NCI-H345 (cell line): Measurements from ENCODE around the gene FERMT3.

Experiments
- DNase-seq: peaks from one replicate; lab custom pipeline; 2025; lab: John Stamatoyannopoulos, UW

Gene FERMT3

GRCh38 chr11:64220798-64221197, 14.3 kb downstream of the FERMT3 start:
- no peak for DNase-seq

GRCh38 chr11:64222651-64223000, 16.1 kb downstream of the FERMT3 start:
- DNase-seq: no peak

- no peak for DNase-seq
Measured at GRCh38 chr11:64223001-64223651, 16.6 kb downstream of the FERMT3 start.

- DNase-seq: no peak
Measured at GRCh38 chr11:64224151-64224890, 17.8 kb downstream of the FERMT3 start.

- no peak for DNase-seq
Measured at GRCh38 chr11:64224891-64225607, 18.5 kb downstream of the FERMT3 start.

GRCh38 chr11:64225608-64226506, 19.3 kb downstream of the FERMT3 start, which contains the start of the genes NUDT22 and TRPT1:
TSS of gene NUDT22 (plus strand) at chr11:64226274. CDS start at chr11:64226653, 379 bp downstream.
TSS of gene TRPT1 (minus strand) at chr11:64226186. CDS start at chr11:64225860, 326 bp downstream.
- peak; percentile 91 for DNase-seq

- peak; percentile 44 for DNase-seq
Measured at GRCh38 chr11:64226507-64227051, 20.1 kb downstream of the FERMT3 start.

GRCh38 chr11:64227405-64227956, 21.0 kb downstream of the FERMT3 start:
- no peak for DNase-seq

GRCh38 chr11:64229090-64229743, 22.7 kb downstream of the FERMT3 start:
- DNase-seq: no peak

GRCh38 chr11:64229744-64230170, 23.2 kb downstream of the FERMT3 start:
- DNase-seq: no peak

GRCh38 chr11:64230171-64230984, 23.9 kb downstream of the FERMT3 start, which contains the start of gene DNAJC4:
TSS of gene DNAJC4 (plus strand) at chr11:64230548. CDS start at chr11:64230855, 307 bp downstream.
- peak; percentile 97 for DNase-seq

- DNase-seq: no peak
Measured at GRCh38 chr11:64230985-64231365, 24.5 kb downstream of the FERMT3 start.

GRCh38 chr11:64231546-64231945, 25.0 kb downstream of the FERMT3 start:
- no peak for DNase-seq

GRCh38 chr11:64232182-64232966, 25.9 kb downstream of the FERMT3 start:
- no peak for DNase-seq

- DNase-seq: no peak
Measured at GRCh38 chr11:64232967-64233315, 26.4 kb downstream of the FERMT3 start.

- peak; percentile 83 for DNase-seq
Measured at GRCh38 chr11:64233913-64234586, 27.5 kb downstream of the FERMT3 start, which contains the start of gene VEGFB. TSS of gene VEGFB (plus strand) at chr11:64234584. CDS start at chr11:64234834, 250 bp downstream.

- DNase-seq: peak; percentile 56
Measured at GRCh38 chr11:64234647-64235379, 28.3 kb downstream of the FERMT3 start.
